ENCODE results near the gene FN1.

DNA sequence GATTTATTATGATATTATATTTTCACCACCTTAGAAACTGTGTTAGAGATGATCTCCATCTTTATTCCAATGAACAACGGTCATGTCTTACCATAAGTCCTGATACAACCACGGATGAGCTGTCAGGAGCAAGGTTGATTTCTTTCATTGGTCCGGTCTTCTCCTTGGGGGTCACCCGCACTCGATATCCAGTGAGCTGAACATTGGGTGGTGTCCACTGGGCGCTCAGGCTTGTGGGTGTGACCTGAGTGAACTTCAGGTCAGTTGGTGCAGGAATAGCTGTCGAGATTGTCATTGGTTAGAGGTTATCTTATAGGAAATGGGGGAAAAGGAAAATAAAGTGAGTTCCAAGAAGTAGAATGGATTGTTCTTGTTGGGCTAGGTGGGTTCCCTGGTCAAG is 56.8 kb downstream of the FN1 start:
- TF ChIP-seq, protein P1, sequence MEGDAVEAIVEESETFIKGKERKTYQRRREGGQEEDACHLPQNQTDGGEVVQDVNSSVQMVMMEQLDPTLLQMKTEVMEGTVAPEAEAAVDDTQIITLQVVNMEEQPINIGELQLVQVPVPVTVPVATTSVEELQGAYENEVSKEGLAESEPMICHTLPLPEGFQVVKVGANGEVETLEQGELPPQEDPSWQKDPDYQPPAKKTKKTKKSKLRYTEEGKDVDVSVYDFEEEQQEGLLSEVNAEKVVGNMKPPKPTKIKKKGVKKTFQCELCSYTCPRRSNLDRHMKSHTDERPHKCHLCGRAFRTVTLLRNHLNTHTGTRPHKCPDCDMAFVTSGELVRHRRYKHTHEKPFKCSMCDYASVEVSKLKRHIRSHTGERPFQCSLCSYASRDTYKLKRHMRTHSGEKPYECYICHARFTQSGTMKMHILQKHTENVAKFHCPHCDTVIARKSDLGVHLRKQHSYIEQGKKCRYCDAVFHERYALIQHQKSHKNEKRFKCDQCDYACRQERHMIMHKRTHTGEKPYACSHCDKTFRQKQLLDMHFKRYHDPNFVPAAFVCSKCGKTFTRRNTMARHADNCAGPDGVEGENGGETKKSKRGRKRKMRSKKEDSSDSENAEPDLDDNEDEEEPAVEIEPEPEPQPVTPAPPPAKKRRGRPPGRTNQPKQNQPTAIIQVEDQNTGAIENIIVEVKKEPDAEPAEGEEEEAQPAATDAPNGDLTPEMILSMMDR (IDR thresholded peaks at IDR 0.05 in 4 of 5, conservative IDR thresholded peaks at IDR 0.05 in 1 of 5): no peak
- TF ChIP-seq POLR2A (IDR thresholded peaks at IDR 0.05): no peak

All from gastrocnemius medialis (tissue), 4 donors.